Measurements from ENCODE around the gene CRAMP1.

GRCh38 chr16:1674306-1674705 lies 62.1 kb downstream of the CRAMP1 start:
- TF ChIP-seq CTCF (IDR thresholded peaks at IDR 0.05) (no peak), POLR2A (IDR thresholded peaks at IDR 0.05) (no peak), EP300 (IDR thresholded peaks at IDR 0.05) (no peak)

Data from tibial nerve (tissue), 4 donors.